GM23248 (cell line): ENCODE results near the gene CCDC142. TPM values are rescaled to one million over a fixed set of nuclear protein-coding genes. Genes with fewer than 3 reads are reported as not detected.
"Not testable (repeated sequence)": the region's sequence is repeated elsewhere in the genome, so short reads cannot be mapped to it uniquely, and the experiment has no call there.

ENCODE experiments used
- DNase-seq: peaks from one replicate; pipeline ENCODE4 v3.0.0-alpha.2; 2015
- H2AFZ ChIP-seq: fragments of 200-600 bp; sonication (generic); 2 replicates; pipeline ENCODE4 v1.6.1; 2016; ENCODE audit warnings: antibody characterized with exemption
- H3F3A ChIP-seq: fragments of 200-600 bp; sonication (generic); 2 replicates; pipeline ENCODE4 v1.6.1; 2016; ENCODE audit warnings: mild to moderate bottlenecking, antibody characterized with exemption, mixed run types; ENCODE audit not compliant: insufficient read depth
- H3K27ac ChIP-seq: fragments of 200-600 bp; sonication (generic); 2 replicates; pipeline ENCODE4 v1.5.1; 2016; ENCODE audit warnings: mild to moderate bottlenecking
- H3K27me3 ChIP-seq: fragments of 200-600 bp; sonication (generic); replicated peaks from 2 replicates; pipeline ENCODE4 v1.6.1; 2016; ENCODE audit warnings: mild to moderate bottlenecking; ENCODE audit not compliant: insufficient read depth
- H3K36me3 ChIP-seq: fragments of 200-600 bp; sonication (generic); 2 replicates; pipeline ENCODE4 v1.6.1; 2016; ENCODE audit warnings: low read depth, mild to moderate bottlenecking
- H3K4me1 ChIP-seq: fragments of 200-600 bp; sonication (generic); 2 replicates; pipeline ENCODE4 v1.6.1; 2016; ENCODE audit warnings: mild to moderate bottlenecking; ENCODE audit not compliant: insufficient read depth
- H3K4me2 ChIP-seq: fragments of 200-600 bp; sonication (generic); one replicate; pipeline ENCODE4 v1.6.1; 2016; ENCODE audit warnings: mild to moderate bottlenecking; ENCODE audit not compliant: unreplicated experiment
- H3K4me3 ChIP-seq: fragments of 200-600 bp; sonication (generic); 2 replicates; pipeline ENCODE4 v1.5.1; 2016; ENCODE audit warnings: mild to moderate bottlenecking
- H3K79me2 ChIP-seq: fragments of 200-600 bp; sonication (generic); 2 replicates; pipeline ENCODE4 v1.6.1; 2016; ENCODE audit warnings: mild to moderate bottlenecking; ENCODE audit not compliant: insufficient read depth
- H3K9ac ChIP-seq: fragments of 200-600 bp; sonication (generic); 2 replicates; pipeline ENCODE4 v1.6.1; 2016; ENCODE audit warnings: mild to moderate bottlenecking
- H3K9me2 ChIP-seq: fragments of 200-600 bp; sonication (generic); 2 replicates; pipeline ENCODE4 v1.6.1; 2016; ENCODE audit warnings: mixed run types, mild to moderate bottlenecking, moderate library complexity; ENCODE audit not compliant: insufficient read depth
- H3K9me3 ChIP-seq: fragments of 200-600 bp; sonication (generic); one replicate; pipeline ENCODE4 v1.6.1; 2017; ENCODE audit warnings: low read depth
- H4K20me1 ChIP-seq: fragments of 200-600 bp; sonication (generic); 2 replicates; pipeline ENCODE4 v1.6.0; 2016; ENCODE audit not compliant: insufficient read depth
- EZH2 ChIP-seq: fragments of 200-600 bp; sonication (generic); IDR thresholded peaks from 2 replicates; pipeline ENCODE4 v1.6.1; 2018; ENCODE audit warnings: antibody characterized with exemption, mild to moderate bottlenecking; ENCODE audit not compliant: insufficient read depth, poor library complexity, severe bottlenecking
- EZH2phosphoT487 ChIP-seq: fragments of 200-600 bp; sonication (generic); IDR thresholded peaks from 2 replicates; pipeline ENCODE4 v1.6.1; 2018; ENCODE audit warnings: antibody characterized with exemption, moderate library complexity, mild to moderate bottlenecking, low read depth; ENCODE audit not compliant: insufficient read depth
- WGBS, 2 experiments: methylation state at CpG; one replicate each; pipeline ENCODE4 v1.1.6; 2015 to 2017; ENCODE audit warnings: low lambda C conversion rate in 2 of 2, low coverage in 1 of 2; ENCODE audit errors: missing lambda C conversion rate in 2 of 2; 5-methylcytosine and 5-hydroxymethylcytosine counted together
- in situ Hi-C: fragments of 300-500 bp; cut with MboI; formaldehyde crosslinking; loops from 2 replicates; pipeline ENCODE4 v1.15.0; 2020
- polyA plus RNA-seq: library from polyadenylated mRNA; unstranded; fragments of >200 nt; fragmentation: Nextera tagmentation; extraction: Ambion mirVana; gene quantifications from 2 replicates; pipeline ENCODE4 v1.2.1, GENCODE V29; 2016
- total RNA-seq: library from RNA; depleted of rRNA; stranded (reverse); fragments of >200 nt; shearing (Covaris generic); gene quantifications from 2 replicates; pipeline ENCODE4 v1.2.3, GENCODE V29; 2014

CCDC142 gene
- total and polyA plus RNA-seq, 2 experiments from 2014 or later = 5.1 to 6.8 TPM

- TF ChIP-seq EZH2 (no peak), EZH2phosphoT487 (no peak)
- 0 out of 2 replicates have a peak, but pooled peaks cover 13% of the 10 kb centered on the region for H3K36me3 ChIP-seq
- 8 to 9% methylated on average over 7 of the region's 7 CpGs for WGBS, 2 experiments
- H3K4me1 ChIP-seq = peaks cover 15% of the 10 kb centered on the region
- peak overlapping the region; percentile 87 for H3K4me3 ChIP-seq
- peak overlapping the region; percentile 95 for H2AFZ ChIP-seq
- in situ Hi-C loops = no loop called here
- H3K27ac ChIP-seq = peak overlapping the region; percentile 87
- no peaks in the 10 kb centered on the region for H4K20me1 ChIP-seq
- DNase-seq = no peak
- no peaks in the 10 kb centered on the region for H3K9me3 ChIP-seq
- no peaks in the 10 kb centered on the region for H3K27me3 ChIP-seq
- H3K4me2 ChIP-seq = peak overlapping the region; percentile 85
- H3K79me2 ChIP-seq = peaks cover 20% of the 10 kb centered on the region; the same call in 1 of the 2 replicates
- H3K9me2 ChIP-seq = no peaks in the 10 kb centered on the region
- peak overlapping the region; percentile 88 for H3K9ac ChIP-seq
- H3F3A ChIP-seq = peaks cover 28% of the 10 kb centered on the region
Measured at GRCh38 chr2:74472945-74473258, 9.9 kb downstream of the CCDC142 start.

- Histone ChIP-seq H3K27ac (peak within 1 kb of the TSS; percentile 87), H3K4me2 (peak within 1 kb of the TSS; percentile 85), H2AFZ (peak within 1 kb of the TSS; percentile 95), H3K9me3 (no peaks in the 10 kb centered on the region), H3K36me3 (0 out of 2 replicates have a peak, but pooled peaks cover 9% of the 10 kb centered on the region), H3K27me3 (no peaks in the 10 kb centered on the region), H3K79me2 (peaks cover 17% of the 10 kb centered on the region; the same call in 1 of the 2 replicates), H4K20me1 (no peaks in the 10 kb centered on the region), H3K4me3 (peak within 1 kb of the TSS; percentile 87), H3K4me1 (peaks cover 15% of the 10 kb centered on the region), H3K9ac (peak within 1 kb of the TSS; percentile 88), H3F3A (peaks cover 31% of the 10 kb centered on the region), H3K9me2 (no peaks in the 10 kb centered on the region)
- TF ChIP-seq EZH2 (no peak), EZH2phosphoT487 (no peak)
- in situ Hi-C loops = no loop called here
- 1% methylated on average over 66 of the region's 66 CpGs for WGBS, 2 experiments
- peak; percentile 97 for DNase-seq
Measured at GRCh38 chr2:74472086-74472944, 10.5 kb downstream of the CCDC142 start, which contains the start of gene MRPL53. TSS of gene MRPL53 (minus strand) at chr2:74472680. CDS start at chr2:74472660, 20 bp downstream.

- H3K4me2 ChIP-seq = peak overlapping the region; percentile 85
- H2AFZ ChIP-seq = peak overlapping the region; percentile 95
- peak overlapping the region; percentile 88 for H3K9ac ChIP-seq
- peaks cover 33% of the 10 kb centered on the region for H3F3A ChIP-seq
- peaks cover 14% of the 10 kb centered on the region for H3K79me2 ChIP-seq
- TF ChIP-seq EZH2phosphoT487 = no peak
- TF ChIP-seq EZH2 = no peak
- no peaks in the 10 kb centered on the region for H4K20me1 ChIP-seq
- H3K9me2 ChIP-seq = no peaks in the 10 kb centered on the region
- in situ Hi-C loops = no loop called here
- peak overlapping the region; percentile 87 for H3K4me3 ChIP-seq
- H3K36me3 ChIP-seq = 0 out of 2 replicates have a peak, but pooled peaks cover 4% of the 10 kb centered on the region
- H3K27me3 ChIP-seq = no peaks in the 10 kb centered on the region
- peak; percentile 20 for DNase-seq
- H3K9me3 ChIP-seq = no peaks in the 10 kb centered on the region
- peaks cover 15% of the 10 kb centered on the region for H3K4me1 ChIP-seq
- peak overlapping the region; percentile 87 for H3K27ac ChIP-seq
- WGBS, 2 experiments = 45 to 47% methylated on average over 16 of the region's 16 CpGs
Measured at GRCh38 chr2:74471332-74472065, 11.3 kb downstream of the CCDC142 start.

- Histone ChIP-seq H3K4me1 (peaks cover 15% of the 10 kb centered on the region), H3K79me2 (peaks cover 22% of the 10 kb centered on the region), H3F3A (peaks cover 39% of the 10 kb centered on the region)
- H3K27me3 ChIP-seq, H3K9ac ChIP-seq, H3K9me3 ChIP-seq, H4K20me1 ChIP-seq, in situ Hi-C loops, H2AFZ ChIP-seq, DNase-seq, H3K4me2 ChIP-seq, H3K27ac ChIP-seq, H3K9me2 ChIP-seq, H3K36me3 ChIP-seq, H3K4me3 ChIP-seq: not testable (repeated sequence)
- WGBS, 2 experiments = 96% methylated on average over 12 of the region's 12 CpGs
Measured at GRCh38 chr2:74470742-74471141, 12.1 kb downstream of the CCDC142 start.
